Fibroblast of lung (primary cell): Measurements from ENCODE around the gene PCDHA6. TPM values are rescaled to one million over a fixed set of nuclear protein-coding genes. Genes with fewer than 3 reads are reported as not detected.
"Not testable (repeated sequence)": the region's sequence is repeated elsewhere in the genome, so short reads cannot be mapped to it uniquely, and the experiment has no call there.

Source experiments
- DNase-seq, 2 donors: peaks; one replicate each; pipeline versions ENCODE4 v3.0.0 to v3.0.0-alpha.2; 2010; ENCODE audit warnings: low read depth in 2 of 2
- H2AFZ ChIP-seq: 2 replicates; pipeline ENCODE4 v1.5.1; 2012; ENCODE audit warnings: low read length, control low read depth, inconsistent platforms
- H3K27ac ChIP-seq: 2 replicates; pipeline ENCODE4 v1.5.1; 2011; ENCODE audit warnings: low read length, control low read depth; ENCODE audit not compliant: insufficient read depth
- H3K27me3 ChIP-seq: 2 replicates; pipeline ENCODE4 v1.5.1; 2011; ENCODE audit warnings: mild to moderate bottlenecking, low read length; ENCODE audit not compliant: control insufficient read depth, insufficient read depth
- H3K36me3 ChIP-seq: 2 replicates; pipeline ENCODE4 v1.5.1; 2011; ENCODE audit warnings: low read length; ENCODE audit not compliant: control insufficient read depth, insufficient read depth
- H3K4me1 ChIP-seq: 2 replicates; pipeline ENCODE4 v1.5.1; 2011; ENCODE audit warnings: low read length; ENCODE audit not compliant: control insufficient read depth, insufficient read depth; ENCODE audit errors: extremely low read depth
- H3K4me2 ChIP-seq: 2 replicates; pipeline ENCODE4 v1.5.1; 2011; ENCODE audit warnings: low read length, control low read depth; ENCODE audit not compliant: insufficient read depth; ENCODE audit errors: extremely low read depth
- H3K4me3 ChIP-seq, 4 experiments: fragments of 200-600 bp in 1 of 4; sonication (generic) in 1 of 4; replicated peaks in 1 of 4; 2 replicates each; pipeline ENCODE4 v1.5.1; 2011 to 2016; ENCODE audit warnings: low read length in 4 of 4, low read depth in 3 of 4, mild to moderate bottlenecking in 3 of 4, control low read depth in 2 of 4, inconsistent platforms in 1 of 4, mixed read lengths in 1 of 4; ENCODE audit not compliant: insufficient read depth in 1 of 4; ENCODE audit errors: control extremely low read depth in 1 of 4
- H3K79me2 ChIP-seq: 2 replicates; pipeline ENCODE4 v1.5.1; 2012; ENCODE audit warnings: mild to moderate bottlenecking, low read length, inconsistent platforms; ENCODE audit not compliant: control insufficient read depth, insufficient read depth
- H3K9ac ChIP-seq: 2 replicates; pipeline ENCODE4 v1.5.1; 2011; ENCODE audit warnings: mild to moderate bottlenecking, low read length, control low read depth; ENCODE audit not compliant: insufficient read depth
- H3K9me3 ChIP-seq: 2 replicates; pipeline ENCODE4 v1.5.1; 2012; ENCODE audit warnings: low read depth, low read length; ENCODE audit not compliant: control insufficient read depth, insufficient read depth
- H4K20me1 ChIP-seq: 2 replicates; pipeline ENCODE4 v1.5.1; 2011; ENCODE audit warnings: low read length; ENCODE audit not compliant: control insufficient read depth, insufficient read depth; ENCODE audit errors: extremely low read depth
- EZH2 ChIP-seq: IDR thresholded peaks from 2 replicates; pipeline ENCODE4 v1.5.1; 2012; ENCODE audit warnings: low read length, control low read depth, mild to moderate bottlenecking; ENCODE audit errors: missing control alignments
- polyA plus RNA-seq, 2 donors: library from polyadenylated mRNA; depleted of rRNA in 1 of 2; stranded (reverse) in 1 of 2; unstranded in 1 of 2; fragments of >200 nt; gene quantifications; 2 replicates each; pipeline ENCODE4 v1.2.1, GENCODE V29; 2011 to 2012; ENCODE audit warnings: missing spikeins in 1 of 2
- total RNA-seq: library from RNA; depleted of rRNA; stranded (reverse); fragments of >200 nt; gene quantifications from 2 replicates; pipeline ENCODE4 v1.2.1, GENCODE V29; 2014
- TF ChIP-seq, protein P1 (sequence below), 2 donors: IDR thresholded peaks in 1 of 2; conservative IDR thresholded peaks in 1 of 2; 1 replicate in 1 of 2; 2 replicates in 1 of 2; pipeline ENCODE4 v1.5.1; 2011 to 2012; ENCODE audit warnings: low read length in 2 of 2, control low read depth in 1 of 2, inconsistent platforms in 1 of 2, low read depth in 1 of 2, mild to moderate bottlenecking in 1 of 2

Gene PCDHA6
- total and polyA plus RNA-seq, 2 donors (not counting 1 experiment from before 2014, with no cell fraction given), result 2.8 to 3.6 TPM

GRCh38 chr5:140870221-140871201 is 42.8 kb downstream of the PCDHA6 start:
- H3K27me3 ChIP-seq, result no peaks in the 10 kb centered on the region
- TF ChIP-seq EZH2, result no peak
- TF ChIP-seq, protein P1, sequence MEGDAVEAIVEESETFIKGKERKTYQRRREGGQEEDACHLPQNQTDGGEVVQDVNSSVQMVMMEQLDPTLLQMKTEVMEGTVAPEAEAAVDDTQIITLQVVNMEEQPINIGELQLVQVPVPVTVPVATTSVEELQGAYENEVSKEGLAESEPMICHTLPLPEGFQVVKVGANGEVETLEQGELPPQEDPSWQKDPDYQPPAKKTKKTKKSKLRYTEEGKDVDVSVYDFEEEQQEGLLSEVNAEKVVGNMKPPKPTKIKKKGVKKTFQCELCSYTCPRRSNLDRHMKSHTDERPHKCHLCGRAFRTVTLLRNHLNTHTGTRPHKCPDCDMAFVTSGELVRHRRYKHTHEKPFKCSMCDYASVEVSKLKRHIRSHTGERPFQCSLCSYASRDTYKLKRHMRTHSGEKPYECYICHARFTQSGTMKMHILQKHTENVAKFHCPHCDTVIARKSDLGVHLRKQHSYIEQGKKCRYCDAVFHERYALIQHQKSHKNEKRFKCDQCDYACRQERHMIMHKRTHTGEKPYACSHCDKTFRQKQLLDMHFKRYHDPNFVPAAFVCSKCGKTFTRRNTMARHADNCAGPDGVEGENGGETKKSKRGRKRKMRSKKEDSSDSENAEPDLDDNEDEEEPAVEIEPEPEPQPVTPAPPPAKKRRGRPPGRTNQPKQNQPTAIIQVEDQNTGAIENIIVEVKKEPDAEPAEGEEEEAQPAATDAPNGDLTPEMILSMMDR (conservative IDR thresholded peaks at IDR 0.05 in 1 of 2, IDR thresholded peaks at IDR 0.05 in 1 of 2; ENCODE audit: low read depth in 1 of 2, low read length in 2 of 2), result no peak
- H3K9me3 ChIP-seq, result no peaks in the 10 kb centered on the region
- no peak overlapping the region for H3K4me3 ChIP-seq
- no peak overlapping the region for H3K4me2 ChIP-seq
- H3K27ac ChIP-seq, result no peak overlapping the region
- H3K36me3 ChIP-seq, result no peaks in the 10 kb centered on the region
- no peaks in the 10 kb centered on the region for H3K4me1 ChIP-seq
- no peaks in the 10 kb centered on the region for H4K20me1 ChIP-seq
- H3K79me2 ChIP-seq, result no peaks in the 10 kb centered on the region
- DNase-seq, result no peak
- H2AFZ ChIP-seq, result no peak overlapping the region
- H3K9ac ChIP-seq, result no peak overlapping the region

DNA sequence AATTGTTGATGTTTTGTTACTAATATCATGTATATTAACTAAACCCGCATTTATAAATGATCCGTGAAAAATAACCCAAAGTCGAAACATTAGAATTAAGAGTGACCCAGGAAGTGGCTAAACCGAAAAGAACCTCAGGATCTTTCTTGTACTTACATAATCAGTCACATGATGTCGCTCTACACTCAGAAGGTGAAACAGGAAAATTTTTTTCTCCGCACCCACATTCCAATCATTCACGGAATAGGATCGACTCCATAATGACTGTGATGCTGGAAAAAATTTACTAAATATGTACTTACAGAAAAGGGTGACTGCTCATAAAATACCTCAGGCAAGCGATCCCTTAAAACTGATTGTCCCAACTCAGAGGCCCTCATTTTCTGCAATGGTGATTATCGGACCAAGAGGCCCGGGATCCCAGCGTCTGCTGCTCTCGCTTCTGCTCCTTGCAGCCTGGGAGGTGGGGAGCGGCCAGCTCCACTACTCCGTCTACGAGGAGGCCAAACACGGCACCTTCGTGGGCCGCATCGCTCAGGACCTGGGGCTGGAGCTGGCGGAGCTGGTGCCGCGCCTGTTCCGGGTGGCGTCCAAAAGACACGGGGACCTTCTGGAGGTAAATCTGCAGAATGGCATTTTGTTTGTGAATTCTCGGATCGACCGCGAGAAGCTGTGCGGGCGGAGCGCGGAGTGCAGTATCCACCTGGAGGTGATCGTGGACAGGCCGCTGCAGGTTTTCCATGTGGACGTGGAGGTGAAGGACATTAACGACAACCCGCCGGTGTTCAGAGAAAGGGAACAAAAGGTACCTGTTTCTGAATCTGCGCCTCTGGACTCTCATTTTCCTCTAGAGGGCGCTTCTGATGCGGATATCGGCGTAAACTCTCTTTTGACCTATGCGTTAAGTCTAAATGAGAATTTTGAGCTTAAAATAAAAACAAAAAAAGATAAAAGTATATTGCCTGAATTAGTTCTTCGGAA is 47.6 kb downstream of the PCDHA6 start, which contains the start of gene PCDHA12:
PCDHA12 (plus strand) TSS at position 224 of the 981 bp plus-strand sequence; CDS start at position 389, 165 bp downstream.
- H2AFZ ChIP-seq, result no peak within 1 kb of the TSS
- DNase-seq, result no peak
- peaks cover 2% of the 10 kb centered on the region for H3K9me3 ChIP-seq
- no peak within 1 kb of the TSS for H3K4me2 ChIP-seq
- no peaks in the 10 kb centered on the region for H3K79me2 ChIP-seq
- H3K4me3 ChIP-seq, result no peak within 1 kb of the TSS
- no peaks in the 10 kb centered on the region for H3K4me1 ChIP-seq
- H3K27me3 ChIP-seq, result no peaks in the 10 kb centered on the region
- H3K36me3 ChIP-seq, result no peaks in the 10 kb centered on the region
- no peak within 1 kb of the TSS for H3K9ac ChIP-seq
- no peak for TF ChIP-seq EZH2
- TF ChIP-seq, protein P1 (conservative IDR thresholded peaks at IDR 0.05 in 1 of 2, IDR thresholded peaks at IDR 0.05 in 1 of 2; ENCODE audit: low read depth in 1 of 2, low read length in 2 of 2), result no peak
- no peak within 1 kb of the TSS for H3K27ac ChIP-seq
- H4K20me1 ChIP-seq, result no peaks in the 10 kb centered on the region

- not testable (repeated sequence) for H3K4me2 ChIP-seq, H3K36me3 ChIP-seq, H3K27me3 ChIP-seq, H4K20me1 ChIP-seq, DNase-seq, H3K27ac ChIP-seq, H3K9ac ChIP-seq, H3K4me1 ChIP-seq, H3K79me2 ChIP-seq, H2AFZ ChIP-seq, H3K9me3 ChIP-seq, H3K4me3 ChIP-seq
These were observed 48.9 kb downstream of the PCDHA6 start for GRCh38 chr5:140876541-140877261.
